Esophagus squamous epithelium (tissue), 4 donors: ENCODE results near the gene FRMD5.

ENCODE experiments used
- CTCF ChIP-seq, 6 experiments: fragments of 450-650 bp in 4 of 6; fragments of 200-600 bp in 2 of 6; sonication (generic) in 2 of 6; IDR thresholded peaks; one replicate each; pipeline ENCODE4 v1.5.1; 2016 to 2019; ENCODE audit warnings: antibody characterized with exemption in 6 of 6, mild to moderate bottlenecking in 4 of 6, moderate library complexity in 4 of 6
- POLR2A ChIP-seq, 4 donors: fragments of 450-650 bp; IDR thresholded peaks; one replicate each; pipeline ENCODE4 v1.6.1; 2017; ENCODE audit warnings: antibody characterized with exemption in 4 of 4, mild to moderate bottlenecking in 4 of 4, moderate library complexity in 3 of 4

GRCh38 chr15:44045217-44045616 is 149.9 kb downstream of the FRMD5 start:
- TF ChIP-seq CTCF (IDR thresholded peaks at IDR 0.05) (no peak), POLR2A (IDR thresholded peaks at IDR 0.05) (no peak)
